Measurements from ENCODE around the gene ZNF524.

DNA sequence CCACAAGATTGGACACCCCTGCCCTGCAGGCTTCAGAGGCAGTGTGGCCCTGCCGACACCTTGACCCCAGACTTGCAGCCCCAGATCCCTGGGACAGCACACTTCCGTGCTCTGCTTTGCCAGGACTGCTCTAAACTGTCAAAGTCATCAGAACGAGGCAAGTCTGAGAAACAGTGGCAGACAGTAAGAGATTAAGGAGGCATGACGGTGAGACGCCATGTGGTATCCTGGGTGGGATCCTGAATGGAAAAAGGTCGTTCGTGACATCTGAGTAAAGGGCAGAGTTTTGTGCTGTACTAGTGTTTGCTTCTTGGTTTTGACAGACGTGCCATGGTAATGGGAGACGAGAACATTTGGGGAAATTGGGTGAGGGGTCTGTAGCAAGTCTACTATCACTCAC lies 33.3 kb upstream of the ZNF524 start:
- TF ChIP-seq POLR2A (IDR thresholded peaks at IDR 0.05), result no peak
- TF ChIP-seq, protein P1, sequence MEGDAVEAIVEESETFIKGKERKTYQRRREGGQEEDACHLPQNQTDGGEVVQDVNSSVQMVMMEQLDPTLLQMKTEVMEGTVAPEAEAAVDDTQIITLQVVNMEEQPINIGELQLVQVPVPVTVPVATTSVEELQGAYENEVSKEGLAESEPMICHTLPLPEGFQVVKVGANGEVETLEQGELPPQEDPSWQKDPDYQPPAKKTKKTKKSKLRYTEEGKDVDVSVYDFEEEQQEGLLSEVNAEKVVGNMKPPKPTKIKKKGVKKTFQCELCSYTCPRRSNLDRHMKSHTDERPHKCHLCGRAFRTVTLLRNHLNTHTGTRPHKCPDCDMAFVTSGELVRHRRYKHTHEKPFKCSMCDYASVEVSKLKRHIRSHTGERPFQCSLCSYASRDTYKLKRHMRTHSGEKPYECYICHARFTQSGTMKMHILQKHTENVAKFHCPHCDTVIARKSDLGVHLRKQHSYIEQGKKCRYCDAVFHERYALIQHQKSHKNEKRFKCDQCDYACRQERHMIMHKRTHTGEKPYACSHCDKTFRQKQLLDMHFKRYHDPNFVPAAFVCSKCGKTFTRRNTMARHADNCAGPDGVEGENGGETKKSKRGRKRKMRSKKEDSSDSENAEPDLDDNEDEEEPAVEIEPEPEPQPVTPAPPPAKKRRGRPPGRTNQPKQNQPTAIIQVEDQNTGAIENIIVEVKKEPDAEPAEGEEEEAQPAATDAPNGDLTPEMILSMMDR (IDR thresholded peaks at IDR 0.05), result no peak
